Cardiac fibroblast (primary cell): ENCODE data around the gene PTX4.

Experiments
- DNase-seq, 2 donors: peaks; one replicate each; pipeline versions ENCODE4 v3.0.0 to v3.0.0-alpha.2; 2010; ENCODE audit warnings: low read depth in 2 of 2
- H3K4me3 ChIP-seq, 2 donors: replicated peaks in 1 of 2; 1 replicate in 1 of 2; 2 replicates in 1 of 2; pipeline ENCODE4 v1.5.1; 2011; ENCODE audit warnings: low read depth in 2 of 2, low read length in 2 of 2, mild to moderate bottlenecking in 2 of 2, moderate library complexity in 1 of 2
- CTCF ChIP-seq: IDR thresholded peaks from one replicate; pipeline ENCODE4 v1.5.1; 2011; ENCODE audit warnings: low read depth, mild to moderate bottlenecking, low read length, inconsistent platforms

The PTX4 gene

GRCh38 chr16:1499756-1500464, 11.2 kb upstream of the PTX4 start:
- DNase-seq, result no peak
- H3K4me3 ChIP-seq, result no peak overlapping the region
- TF ChIP-seq CTCF, result no peak

- no peak for TF ChIP-seq CTCF
- no peak for DNase-seq
- H3K4me3 ChIP-seq, result no peak overlapping the region
These were observed 10.3 kb upstream of the PTX4 start for GRCh38 chr16:1498899-1499676.

GRCh38 chr16:1497014-1497598, 8.4 kb upstream of the PTX4 start:
- no peak overlapping the region for H3K4me3 ChIP-seq
- DNase-seq, result no peak
- no peak for TF ChIP-seq CTCF

GRCh38 chr16:1496464-1496863, 7.7 kb upstream of the PTX4 start:
- no peak for TF ChIP-seq CTCF
- H3K4me3 ChIP-seq, result no peak overlapping the region
- DNase-seq, result no peak

- no peak overlapping the region for H3K4me3 ChIP-seq
- TF ChIP-seq CTCF, result no peak
- no peak for DNase-seq
These were observed 7.1 kb upstream of the PTX4 start for GRCh38 chr16:1495889-1496262.

GRCh38 chr16:1495211-1495888, 6.6 kb upstream of the PTX4 start:
- no peak overlapping the region for H3K4me3 ChIP-seq
- TF ChIP-seq CTCF, result no peak
- no peak for DNase-seq
